Hepatocyte (in vitro differentiated cells): ENCODE data around the gene UTRN. TPM values are rescaled to one million over a fixed set of nuclear protein-coding genes. Genes with fewer than 3 reads are reported as not detected.
A peak's percentile ranks its signal among the peaks of the same experiment; 100 is the strongest.

Experiments
- DNase-seq: peaks from one replicate; pipeline ENCODE4 v3.0.0-alpha.2; 2016; ENCODE audit warnings: low spot score
- H2AFZ ChIP-seq: fragments of 200-600 bp; sonication (generic); 2 replicates; pipeline ENCODE4 v1.6.0; 2016; ENCODE audit warnings: antibody characterized with exemption, mild to moderate bottlenecking
- H3K27ac ChIP-seq: fragments of 200-600 bp; sonication (generic); 2 replicates; pipeline ENCODE4 v1.5.1; 2016; ENCODE audit warnings: mild to moderate bottlenecking
- H3K27me3 ChIP-seq: fragments of 200-600 bp; sonication (generic); 2 replicates; pipeline ENCODE4 v1.6.1; 2016
- H3K36me3 ChIP-seq: fragments of 200-600 bp; sonication (generic); replicated peaks from 2 replicates; pipeline ENCODE4 v1.5.1; 2016; ENCODE audit warnings: low read depth; ENCODE audit not compliant: insufficient read depth
- H3K4me1 ChIP-seq: fragments of 200-600 bp; sonication (generic); 2 replicates; pipeline ENCODE4 v1.5.1; 2016; ENCODE audit warnings: mild to moderate bottlenecking, moderate library complexity; ENCODE audit not compliant: insufficient read depth
- H3K4me2 ChIP-seq: fragments of 200-600 bp; sonication (generic); 2 replicates; pipeline ENCODE4 v1.6.0; 2016
- H3K4me3 ChIP-seq: fragments of 200-600 bp; sonication (generic); 2 replicates; pipeline ENCODE4 v1.5.1; 2016; ENCODE audit warnings: mild to moderate bottlenecking
- H3K79me2 ChIP-seq: fragments of 200-600 bp; sonication (generic); 2 replicates; pipeline ENCODE4 v1.6.0; 2017; ENCODE audit warnings: mild to moderate bottlenecking
- H3K9me2 ChIP-seq: fragments of 200-600 bp; sonication (generic); replicated peaks from 2 replicates; pipeline ENCODE4 v1.6.0; 2017; ENCODE audit warnings: mild to moderate bottlenecking; ENCODE audit not compliant: insufficient read depth
- H3K9me3 ChIP-seq: fragments of 200-600 bp; sonication (generic); 2 replicates; pipeline ENCODE4 v1.5.1; 2016; ENCODE audit warnings: low read depth, mild to moderate bottlenecking
- H4K20me1 ChIP-seq: fragments of 200-600 bp; sonication (generic); 2 replicates; pipeline ENCODE4 v1.6.0; 2016; ENCODE audit warnings: mild to moderate bottlenecking; ENCODE audit not compliant: insufficient read depth, poor library complexity, severe bottlenecking
- CTCF ChIP-seq: fragments of 200-600 bp; sonication (generic); IDR thresholded peaks from 2 replicates; pipeline ENCODE4 v1.5.1; 2016; ENCODE audit warnings: antibody characterized with exemption, mild to moderate bottlenecking; ENCODE audit not compliant: poor library complexity
- EZH2 ChIP-seq: fragments of 200-600 bp; sonication (generic); IDR thresholded peaks from 2 replicates; pipeline ENCODE4 v1.6.1; 2016; ENCODE audit warnings: antibody characterized with exemption, mild to moderate bottlenecking, borderline replicate concordance
- EZH2phosphoT487 ChIP-seq: fragments of 200-600 bp; sonication (generic); IDR thresholded peaks from one replicate; pipeline ENCODE4 v1.6.1; 2018; ENCODE audit warnings: antibody characterized with exemption, mild to moderate bottlenecking, low read depth, moderate library complexity; ENCODE audit not compliant: unreplicated experiment, severe bottlenecking
- WGBS: methylation state at CpG from one replicate; pipeline ENCODE4 v1.1.6; 2016; ENCODE audit warnings: low lambda C conversion rate; ENCODE audit errors: missing lambda C conversion rate; 5-methylcytosine and 5-hydroxymethylcytosine counted together
- polyA plus RNA-seq: library from polyadenylated mRNA; unstranded; fragments of >200 nt; fragmentation: Nextera tagmentation; extraction: Ambion mirVana; gene quantifications from 2 replicates; pipeline ENCODE4 v1.2.1, GENCODE V29; 2016
- total RNA-seq: library from RNA; depleted of rRNA; stranded (reverse); fragments of >200 nt; gene quantifications from 2 replicates; pipeline ENCODE4 v1.2.3, GENCODE V29; 2014

The UTRN gene
- total and polyA plus RNA-seq, 2 experiments from 2014 or later: 33.1 to 112 TPM

GRCh38 chr6:144298194-144298593 lies 13.1 kb downstream of the UTRN start:
- 62% methylated on average over 5 of the region's 5 CpGs for WGBS
- no peak for TF ChIP-seq EZH2
- TF ChIP-seq CTCF: no peak
- TF ChIP-seq EZH2phosphoT487: no peak
- Histone ChIP-seq H2AFZ (no peak overlapping the region), H3K27ac (peak overlapping the region; percentile 83), H3K36me3 (no peaks in the 10 kb centered on the region), H3K9me2 (no peaks in the 10 kb centered on the region), H3K4me1 (peaks cover 21% of the 10 kb centered on the region), H3K4me2 (peak overlapping the region; percentile 68), H3K4me3 (peak overlapping the region; percentile 11), H4K20me1 (no peaks in the 10 kb centered on the region), H3K27me3 (no peaks in the 10 kb centered on the region), H3K9me3 (no peaks in the 10 kb centered on the region), H3K79me2 (peaks cover 59% of the 10 kb centered on the region)
- peak; percentile 24 for DNase-seq

- Histone ChIP-seq H3K27me3 (no peaks in the 10 kb centered on the region), H3K27ac (no peak overlapping the region), H3K36me3 (no peaks in the 10 kb centered on the region), H3K9me3 (no peaks in the 10 kb centered on the region), H3K4me2 (peak overlapping the region; percentile 68), H3K4me1 (peaks cover 21% of the 10 kb centered on the region), H3K4me3 (no peak overlapping the region), H3K9me2 (no peaks in the 10 kb centered on the region), H2AFZ (no peak overlapping the region), H4K20me1 (no peaks in the 10 kb centered on the region), H3K79me2 (peaks cover 60% of the 10 kb centered on the region)
- TF ChIP-seq EZH2phosphoT487 (no peak), EZH2 (no peak), CTCF (no peak)
- WGBS: 86% methylated on average over 1 of the region's 1 CpG
- no peak for DNase-seq
Observed at GRCh38 chr6:144298916-144299315, 13.8 kb downstream of the UTRN start.

- Histone ChIP-seq H3K9me3 (no peaks in the 10 kb centered on the region), H3K9me2 (no peaks in the 10 kb centered on the region), H4K20me1 (no peaks in the 10 kb centered on the region), H3K4me3 (no peak overlapping the region), H2AFZ (no peak overlapping the region), H3K27ac (no peak overlapping the region), H3K27me3 (no peaks in the 10 kb centered on the region), H3K4me2 (no peak overlapping the region), H3K4me1 (peaks cover 6% of the 10 kb centered on the region), H3K79me2 (peaks cover 82% of the 10 kb centered on the region), H3K36me3 (no peaks in the 10 kb centered on the region)
- 72% methylated on average over 5 of the region's 5 CpGs for WGBS
- TF ChIP-seq CTCF (no peak), EZH2 (no peak), EZH2phosphoT487 (no peak)
- no peak for DNase-seq
Observed at GRCh38 chr6:144302701-144303372, 17.7 kb downstream of the UTRN start.
